Measurements from ENCODE around the gene NUTF2. TPM values are rescaled to one million over a fixed set of nuclear protein-coding genes. Genes with fewer than 3 reads are reported as not detected.

Gene NUTF2
- total and polyA plus RNA-seq, 2 of the 8 experiments (the other 6 are each of a cell fraction or from before 2014, with no cell fraction given) = 219 to 377 TPM

- H3K9ac ChIP-seq (replicated peaks in 1 of 4; ENCODE audit: extremely low read depth in 1 of 4, low read depth in 3 of 4, low read length in 3 of 4) = no peak overlapping the region
- ChIA-PET POLR2A (ENCODE audit: partially characterized antibody) (interaction anchor here (0.6 to 7.0 kb wide), 2 partner anchors 17 to 49 kb away, joined by 3 to 100 read pairs; partner anchors contain the start of genes CENPT and NUTF2), CTCF (ENCODE audit: partially characterized antibody) (interaction anchor here (0.8 to 12.2 kb wide), 17 partner anchors 11 to 192 kb away, joined by 3 to 123 read pairs (median 6); partner anchors contain the start of genes CENPT and NUTF2)
- no peak overlapping the region for H2AFZ ChIP-seq (ENCODE audit: low read length)
- no peak for DNase-seq (ENCODE audit: low read depth in 1 of 2, low spot score in 2 of 2)
- H3K18ac ChIP-seq (ENCODE audit: extremely low read depth, low read length) = no peak overlapping the region
- peaks cover 8 to 38% of the 10 kb centered on the region in 2 experiments for H3K79me2 ChIP-seq (ENCODE audit: control insufficient read depth in 1 of 2, insufficient read depth in 2 of 2, low read length in 2 of 2)
- H4K91ac ChIP-seq (replicated peaks; ENCODE audit: insufficient read length, low read length) = no peak overlapping the region
- no peak overlapping the region for H3K23ac ChIP-seq (ENCODE audit: insufficient read length)
- H3K36me3 ChIP-seq (ENCODE audit: control insufficient read depth in 2 of 4, insufficient read depth in 4 of 4, low read length in 3 of 4) = peaks cover 14 to 54% (median 26%) of the 10 kb centered on the region in 4 experiments
- H4K20me1 ChIP-seq (replicated peaks in 1 of 2; ENCODE audit: control insufficient read depth in 1 of 2, insufficient read depth in 2 of 2, low read length in 2 of 2) = peaks cover 21 to 40% of the 10 kb centered on the region in 2 experiments
- peaks cover 33% of the 10 kb centered on the region for H3K79me1 ChIP-seq (ENCODE audit: low read depth, low read length)
- H2BK20ac ChIP-seq (ENCODE audit: low read length) = no peak overlapping the region
- H4K5ac ChIP-seq (ENCODE audit: insufficient read length, low read depth, low read length) = no peak overlapping the region
- H3K4me1 ChIP-seq (replicated peaks in 1 of 4; ENCODE audit: control insufficient read depth in 3 of 4, insufficient read depth in 4 of 4, low read length in 3 of 4) = peaks cover 0 to 4% (median 0%) of the 10 kb centered on the region in 4 experiments; a peak in 2 of 7 replicates
- H3K14ac ChIP-seq (ENCODE audit: insufficient read length) = no peak overlapping the region
- 94% methylated on average over 2 of the region's 2 CpGs; no CpG with 5 or more reads in 1 of the 2 experiments for WGBS, 2 experiments (ENCODE audit: extremely low coverage in 1 of 2, insufficient coverage in 1 of 2, insufficient read length in 1 of 2, insufficient replicate concordance in 2 of 2, low coverage in 1 of 2, low lambda C conversion rate in 2 of 2, missing lambda C conversion rate in 1 of 2)
- no peak overlapping the region for H3K56ac ChIP-seq (replicated peaks; ENCODE audit: insufficient read length, low read depth, low read length)
- no peak overlapping the region for H3K4me3 ChIP-seq (ENCODE audit: extremely low read depth in 1 of 4, insufficient read depth in 2 of 4, low read depth in 3 of 4, low read length in 4 of 4)
- no peak overlapping the region for H2BK12ac ChIP-seq (ENCODE audit: low read depth, low read length)
- no peak overlapping the region for H3K27ac ChIP-seq (ENCODE audit: low read depth, low read length)
- H2BK15ac ChIP-seq (ENCODE audit: low read length) = no peak overlapping the region
- no peaks in the 10 kb centered on the region for H3K9me3 ChIP-seq (ENCODE audit: insufficient read depth in 2 of 2, low read depth in 1 of 2, low read length in 1 of 2)
- no peaks in the 10 kb centered on the region for H3K23me2 ChIP-seq (ENCODE audit: low read depth, low read length)
- H3K4me2 ChIP-seq (ENCODE audit: insufficient read depth in 1 of 2, low read depth in 2 of 2, low read length in 2 of 2) = no peak overlapping the region
- H2BK5ac ChIP-seq (ENCODE audit: low read depth, low read length) = no peak overlapping the region
- no peak overlapping the region for H2BK120ac ChIP-seq (replicated peaks; ENCODE audit: low read depth, low read length)
- H3K4ac ChIP-seq (replicated peaks; ENCODE audit: insufficient read length, low read depth, low read length) = no peak overlapping the region
- H4K8ac ChIP-seq (ENCODE audit: extremely low read depth, insufficient read depth, low read length) = no peak overlapping the region
- no peaks in the 10 kb centered on the region for H3K27me3 ChIP-seq (replicated peaks in 1 of 4; ENCODE audit: control insufficient read depth in 3 of 4, extremely low read depth in 1 of 4, insufficient read depth in 3 of 4, low read length in 3 of 4)
- no peak for FAIRE-seq
- H2AK5ac ChIP-seq (ENCODE audit: low read depth, low read length) = no peak overlapping the region
- no peak for TF ChIP-seq TCF12 (IDR thresholded peaks at IDR 0.05; ENCODE audit: low read depth, low read length)
- TF ChIP-seq POLR2A (IDR thresholded peaks at IDR 0.05; ENCODE audit: control extremely low read depth in 1 of 2, low read depth in 2 of 2, low read length in 2 of 2) = no peak
- TF ChIP-seq YY1 (IDR thresholded peaks at IDR 0.05; ENCODE audit: low read depth, low read length) = peak; percentile 48; the same call in 1 of the 2 replicates
- no peak for TF ChIP-seq ZNF274 (IDR thresholded peaks at IDR 0.05; ENCODE audit: borderline replicate concordance, extremely low read depth, low read length)
- TF ChIP-seq POU5F1 (IDR thresholded peaks at IDR 0.05; ENCODE audit: low read depth, low read length) = no peak
- TF ChIP-seq SIN3A (conservative IDR thresholded peaks at IDR 0.05 in 1 of 2, IDR thresholded peaks at IDR 0.05 in 1 of 2; ENCODE audit: low read depth in 1 of 2, low read length in 2 of 2) = 0 out of 4 replicates have a peak, but pooled peaks of 1 of the 2 experiments have one; percentile 72
- no peak for TF ChIP-seq PHF8 (conservative IDR thresholded peaks at IDR 0.05; ENCODE audit: low read depth, low read length)
- TF ChIP-seq NANOG (IDR thresholded peaks at IDR 0.05; ENCODE audit: insufficient read depth, low read depth, low read length, poor library complexity, severe bottlenecking) = no peak
- no peak for TF ChIP-seq RXRA (IDR thresholded peaks at IDR 0.05; ENCODE audit: insufficient read depth, low read depth, low read length)
- TF ChIP-seq KDM4A (IDR thresholded peaks at IDR 0.05; ENCODE audit: low read depth, low read length, severe bottlenecking) = no peak
- TF ChIP-seq CTCF (IDR thresholded peaks at IDR 0.05; ENCODE audit: control extremely low read depth in 1 of 3, insufficient read depth in 1 of 3, low read depth in 1 of 3, low read length in 3 of 3) = peak; percentile 76 to 83 (median 79)
Measured at GRCh38 chr16:67865318-67865717, 18.6 kb downstream of the NUTF2 start.
